GM12873 (cell line): Measurements from ENCODE around the gene SUFU.

Experiments
- TF ChIP-seq, protein P1 (sequence below): IDR thresholded peaks from 2 replicates; pipeline ENCODE4 v1.5.1; 2012; ENCODE audit warnings: low read depth, mild to moderate bottlenecking, moderate library complexity, low read length, control low read depth; ENCODE audit not compliant: insufficient read depth; ENCODE audit errors: missing control alignments

The SUFU gene

DNA sequence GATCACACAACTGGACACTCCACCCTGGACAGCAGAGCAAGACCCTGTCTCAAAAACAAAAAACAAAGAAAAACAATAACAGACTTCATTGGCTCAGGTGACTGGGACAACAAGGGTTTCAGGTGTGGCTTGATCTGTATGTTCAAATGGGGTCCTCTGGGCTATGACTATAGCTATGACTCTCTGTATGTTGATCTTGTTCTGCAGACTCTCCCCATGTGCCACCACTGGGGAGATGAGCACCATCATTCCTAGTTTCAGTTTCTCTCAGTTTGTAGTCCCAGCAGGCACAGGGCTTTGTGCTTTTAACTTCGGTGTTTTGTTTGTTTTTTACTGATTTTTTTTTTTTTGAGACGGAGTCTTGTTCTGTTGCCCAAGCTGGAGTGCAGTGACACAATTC is 53.8 kb downstream of the SUFU start:
- TF ChIP-seq, protein P1, sequence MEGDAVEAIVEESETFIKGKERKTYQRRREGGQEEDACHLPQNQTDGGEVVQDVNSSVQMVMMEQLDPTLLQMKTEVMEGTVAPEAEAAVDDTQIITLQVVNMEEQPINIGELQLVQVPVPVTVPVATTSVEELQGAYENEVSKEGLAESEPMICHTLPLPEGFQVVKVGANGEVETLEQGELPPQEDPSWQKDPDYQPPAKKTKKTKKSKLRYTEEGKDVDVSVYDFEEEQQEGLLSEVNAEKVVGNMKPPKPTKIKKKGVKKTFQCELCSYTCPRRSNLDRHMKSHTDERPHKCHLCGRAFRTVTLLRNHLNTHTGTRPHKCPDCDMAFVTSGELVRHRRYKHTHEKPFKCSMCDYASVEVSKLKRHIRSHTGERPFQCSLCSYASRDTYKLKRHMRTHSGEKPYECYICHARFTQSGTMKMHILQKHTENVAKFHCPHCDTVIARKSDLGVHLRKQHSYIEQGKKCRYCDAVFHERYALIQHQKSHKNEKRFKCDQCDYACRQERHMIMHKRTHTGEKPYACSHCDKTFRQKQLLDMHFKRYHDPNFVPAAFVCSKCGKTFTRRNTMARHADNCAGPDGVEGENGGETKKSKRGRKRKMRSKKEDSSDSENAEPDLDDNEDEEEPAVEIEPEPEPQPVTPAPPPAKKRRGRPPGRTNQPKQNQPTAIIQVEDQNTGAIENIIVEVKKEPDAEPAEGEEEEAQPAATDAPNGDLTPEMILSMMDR = no peak

DNA sequence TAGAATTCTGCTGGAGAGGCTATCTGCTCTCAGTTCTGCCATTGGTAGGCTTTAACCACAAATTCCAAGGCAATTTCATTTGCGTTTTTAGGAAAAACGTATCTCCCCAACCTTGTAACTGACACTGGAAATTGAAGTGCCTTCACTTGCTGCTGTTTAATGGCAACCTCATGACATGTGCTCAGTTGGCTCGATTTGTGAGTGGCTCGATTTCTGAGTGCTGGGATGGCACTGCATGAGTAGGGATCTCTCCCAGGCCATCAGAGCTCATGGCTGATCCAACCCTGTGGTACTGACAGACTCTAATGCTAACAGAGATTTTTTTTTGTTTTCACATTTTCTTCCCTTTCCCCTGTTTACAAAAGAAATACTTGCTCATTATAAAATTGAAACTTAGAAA is 56.0 kb downstream of the SUFU start:
- TF ChIP-seq, protein P1 = no peak

DNA sequence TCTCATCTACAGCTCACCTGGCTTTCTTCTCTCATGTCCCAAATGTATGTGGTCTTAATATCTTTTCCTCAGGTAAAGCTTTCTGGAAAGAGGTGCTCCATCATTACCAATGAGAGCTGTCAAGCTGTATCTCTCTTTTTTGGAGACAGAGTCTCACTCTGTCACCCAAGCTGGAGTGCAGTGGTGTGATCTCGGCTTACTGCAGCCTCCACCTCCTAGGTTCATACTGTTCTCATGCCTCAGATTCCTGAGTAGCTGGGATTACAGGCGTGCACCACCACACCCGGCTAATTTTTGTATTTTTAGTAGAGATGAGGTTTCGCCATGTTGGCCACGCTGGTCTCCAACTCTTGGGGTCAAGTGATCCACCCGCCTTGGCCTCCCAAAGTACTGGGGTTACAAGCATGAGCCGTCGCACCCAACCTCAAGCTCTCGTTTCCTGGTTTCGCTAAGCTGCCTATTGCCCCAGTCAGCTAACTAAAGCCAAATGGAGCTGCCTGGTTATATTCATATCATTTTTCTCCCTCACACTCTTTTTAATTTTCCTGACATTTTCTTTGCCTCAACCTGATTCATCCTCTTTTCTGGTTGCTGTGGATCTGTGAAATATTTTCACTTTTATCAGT is 60.5 kb downstream of the SUFU start:
- TF ChIP-seq, protein P1 = no peak

DNA sequence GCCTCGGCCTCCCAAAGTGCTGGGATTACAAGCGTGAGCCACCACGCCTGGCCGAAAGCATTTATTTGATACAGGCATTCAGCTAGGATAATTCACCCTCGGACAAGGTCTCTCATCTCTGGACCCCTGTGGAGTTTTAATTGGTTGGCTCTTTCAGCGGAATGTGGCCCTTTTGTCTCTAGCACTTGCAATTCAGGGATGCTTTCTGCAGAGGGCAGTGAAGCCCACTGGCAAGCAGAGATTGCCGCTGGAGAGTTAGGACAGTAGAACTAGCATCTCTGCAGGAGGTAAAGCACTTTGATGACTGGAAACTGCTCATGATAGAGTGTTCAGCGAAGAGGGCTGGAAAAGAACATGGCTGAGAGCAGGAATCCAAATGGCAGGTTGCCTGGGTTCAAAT is 62.0 kb downstream of the SUFU start:
- TF ChIP-seq, protein P1 = no peak

DNA sequence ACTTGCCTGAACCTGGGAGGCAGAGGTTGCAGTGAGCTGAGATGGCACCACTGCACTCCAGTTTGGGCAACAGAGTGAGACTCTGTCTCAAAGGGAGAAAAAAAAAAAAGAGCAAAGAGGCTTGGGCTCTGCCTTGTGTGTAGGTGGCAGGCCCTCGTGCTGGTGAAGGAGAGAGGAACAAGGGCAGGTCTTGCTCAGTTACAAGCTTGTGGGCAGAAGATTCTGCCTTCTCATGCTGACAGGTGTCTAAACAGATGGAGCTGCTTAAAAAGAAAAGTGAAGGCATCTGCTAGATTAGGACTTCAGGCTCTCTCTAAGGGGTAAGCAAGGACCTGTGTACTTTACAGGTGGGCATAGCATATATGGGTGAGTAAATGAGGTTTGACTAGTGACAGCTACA is 75.0 kb downstream of the SUFU start:
- TF ChIP-seq, protein P1 = no peak

DNA sequence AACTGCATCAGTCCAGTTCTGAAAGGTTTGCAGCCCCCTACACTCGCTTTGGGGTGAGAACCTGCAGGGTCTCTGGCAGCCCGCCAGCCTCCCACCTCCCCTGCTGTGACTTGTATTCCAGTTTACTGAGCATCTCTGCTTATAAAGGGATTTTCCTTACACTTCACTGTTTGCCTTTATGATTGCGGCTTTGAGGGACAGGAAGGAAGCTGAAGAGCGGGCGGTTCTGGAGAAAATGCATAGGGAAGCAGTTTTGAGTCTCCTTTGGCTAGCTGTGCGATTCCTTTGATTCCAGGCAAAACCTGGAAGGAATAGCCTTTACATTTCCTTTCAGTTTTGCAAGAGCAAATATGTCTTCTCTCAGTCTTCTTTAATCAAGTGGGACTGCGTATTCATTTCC is 75.6 kb downstream of the SUFU start:
- TF ChIP-seq, protein P1 = no peak

DNA sequence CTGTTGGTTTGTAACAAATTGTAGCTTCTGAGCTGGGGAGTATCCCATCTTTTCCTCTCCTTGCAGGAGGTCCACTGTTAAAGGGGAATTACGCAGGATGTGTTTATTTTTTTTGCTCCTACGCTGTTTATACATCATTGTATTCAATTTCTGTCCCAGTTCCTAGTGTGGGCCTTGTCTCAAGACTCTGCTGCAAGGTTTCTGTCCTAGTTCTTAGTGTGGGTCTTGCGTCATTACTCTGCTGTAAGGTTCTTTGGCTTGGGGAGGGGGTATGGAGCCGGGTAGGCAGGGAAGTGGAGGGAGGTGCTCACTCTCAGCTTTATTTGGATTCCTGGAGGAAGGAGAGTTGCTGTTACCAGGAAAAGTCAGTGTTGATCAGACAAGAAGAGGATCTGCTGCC is 76.5 kb downstream of the SUFU start:
- TF ChIP-seq, protein P1 = no peak
